ENCODE measurements around the gene FCRL6.

The FCRL6 gene

DNA sequence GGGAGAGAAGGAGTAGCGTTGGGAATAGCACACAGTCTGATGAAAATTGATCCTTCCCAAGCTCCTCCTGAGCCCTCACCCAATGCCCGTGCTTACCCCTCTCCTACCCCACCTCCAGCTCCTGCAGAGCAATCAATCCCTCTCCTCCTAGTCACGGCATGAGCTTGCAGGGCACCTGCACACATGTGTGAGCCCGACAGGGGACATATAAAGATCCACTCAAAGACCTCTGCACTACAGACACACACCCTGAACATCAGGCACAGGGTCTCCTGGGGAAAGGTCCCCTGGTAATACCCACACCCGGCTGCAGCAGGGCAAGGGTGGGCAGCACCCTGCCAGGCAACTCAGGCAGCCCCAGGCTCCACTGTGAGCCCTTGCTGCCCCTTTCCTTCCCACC is 59.9 kb downstream of the FCRL6 start:
- DNase-seq (ENCODE audit: low read depth, low spot score): no peak

DNA sequence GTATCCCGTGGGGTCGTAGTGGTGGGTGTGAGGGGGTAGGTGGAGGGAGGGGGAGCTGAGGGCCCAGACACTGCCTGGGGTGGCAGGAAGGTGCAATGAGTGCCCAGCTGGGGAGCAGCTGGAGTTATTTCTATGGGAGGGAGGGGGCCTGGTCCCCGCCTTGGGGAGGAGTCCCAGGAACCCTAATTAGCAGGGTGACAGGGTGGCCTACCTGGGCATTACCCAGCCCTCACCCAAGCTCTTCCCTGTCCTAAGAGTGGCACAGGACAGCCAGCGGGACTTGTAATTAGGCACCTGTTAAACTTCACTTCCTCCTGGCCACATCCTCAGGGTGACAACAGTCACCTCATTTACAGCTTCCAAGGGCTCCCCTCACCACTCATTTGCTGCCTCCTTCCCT is 60.4 kb downstream of the FCRL6 start, which contains the start of gene VSIG8:
VSIG8 (minus strand) TSS at position 101 of the 400 bp plus-strand sequence. CDS start 136 bp downstream, outside the sequence.
- no peak for DNase-seq (ENCODE audit: low read depth, low spot score)

DNA sequence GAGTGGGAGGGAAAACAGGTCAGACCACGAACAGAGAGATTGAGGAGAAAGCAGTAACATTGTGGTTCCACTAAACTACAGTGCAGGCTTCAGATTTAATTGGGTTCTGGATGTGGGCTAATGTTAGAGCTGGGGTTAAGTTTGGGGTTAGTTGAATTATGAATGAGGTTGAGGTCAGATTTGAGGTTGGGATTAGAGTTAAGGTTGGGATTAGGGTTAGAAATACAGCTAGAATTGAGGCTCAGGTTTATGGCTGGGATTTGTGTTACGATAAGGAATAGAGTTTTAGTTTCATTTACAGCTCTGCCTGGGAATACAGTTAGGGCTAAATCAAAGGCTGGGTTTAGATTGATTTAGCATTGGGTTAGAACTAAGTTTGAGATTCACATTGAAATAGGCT is 62.1 kb downstream of the FCRL6 start:
- no peak for DNase-seq (ENCODE audit: low read depth, low spot score)
